Colonic mucosa (tissue), 4 donors: Measurements from ENCODE around the gene UPK3B. TPM values are rescaled to one million over a fixed set of nuclear protein-coding genes. Genes with fewer than 3 reads are reported as not detected.
"Not testable (repeated sequence)": the region's sequence is repeated elsewhere in the genome, so short reads cannot be mapped to it uniquely, and the experiment has no call there.

Experiments
- DNase-seq: peaks from one replicate; pipeline ENCODE4 v3.0.0-alpha.2; 2020
- H3K27ac ChIP-seq: fragments of 200-600 bp; one replicate; pipeline ENCODE4 v1.8.0; 2021
- H3K27me3 ChIP-seq: fragments of 200-600 bp; one replicate; pipeline ENCODE4 v1.8.0; 2021
- H3K36me3 ChIP-seq: fragments of 200-600 bp; one replicate; pipeline ENCODE4 v1.8.0; 2021
- H3K4me1 ChIP-seq: fragments of 200-600 bp; one replicate; pipeline ENCODE4 v1.8.0; 2021; ENCODE audit warnings: mild to moderate bottlenecking
- H3K4me3 ChIP-seq: fragments of 200-600 bp; one replicate; pipeline ENCODE4 v1.8.0; 2021
- H3K9ac ChIP-seq, 2 donors: one replicate each; pipeline ENCODE4 v1.7.0; 2013; ENCODE audit warnings: control low read depth in 2 of 2, low read depth in 2 of 2, low read length in 2 of 2
- H3K9me3 ChIP-seq: fragments of 200-600 bp; one replicate; pipeline ENCODE4 v1.8.0; 2021
- intact Hi-C: fragments of 100-400 bp; cut with DNase I; formaldehyde crosslinking; loops from one replicate; pipeline ENCODE4 v1.14.1; 2022
- total RNA-seq, 2 donors: library from RNA; stranded (reverse); fragmentation: NEBNext Ultra II Directional in 1 of 2; extraction: Animal tissue kit (Norgen Biotek cat#: 25700) in 1 of 2; gene quantifications; one replicate each; pipeline ENCODE4 v1.2.1, GENCODE V29; 2021
- donor health status: healthy.
- donor health status: DM: no; HTN: no; CAD: no.
- donor health status: DM: no; HTN: no; CAD: no.

UPK3B gene
- total RNA-seq, 2 donors from 2014 or later: 0.72 to 2.6 TPM

GRCh38 chr7:76479628-76480027 is 30.7 kb upstream of the UPK3B start:
- intact Hi-C loops, H3K27ac ChIP-seq, H3K27me3 ChIP-seq: not testable (repeated sequence)

GRCh38 chr7:76480403-76481253 is 29.7 kb upstream of the UPK3B start:
- H3K9me3 ChIP-seq, H3K27ac ChIP-seq, intact Hi-C loops, H3K4me1 ChIP-seq, DNase-seq, H3K36me3 ChIP-seq, H3K9ac ChIP-seq, H3K27me3 ChIP-seq, H3K4me3 ChIP-seq: not testable (repeated sequence)

More at GRCh38 chr7:76479628-76480027, 30.7 kb upstream of the UPK3B start:
- not testable (repeated sequence) for H3K4me1 ChIP-seq, H3K9me3 ChIP-seq, H3K9ac ChIP-seq, DNase-seq, H3K4me3 ChIP-seq, H3K36me3 ChIP-seq

- H3K27me3 ChIP-seq, H3K4me1 ChIP-seq, H3K4me3 ChIP-seq, DNase-seq, intact Hi-C loops, H3K9ac ChIP-seq, H3K27ac ChIP-seq, H3K36me3 ChIP-seq, H3K9me3 ChIP-seq: not testable (repeated sequence)
These were observed 27.7 kb upstream of the UPK3B start for GRCh38 chr7:76482660-76483059.

GRCh38 chr7:76483081-76483480 is 27.3 kb upstream of the UPK3B start:
- DNase-seq, H3K9ac ChIP-seq, H3K27ac ChIP-seq, H3K36me3 ChIP-seq, H3K4me3 ChIP-seq, H3K9me3 ChIP-seq, intact Hi-C loops, H3K4me1 ChIP-seq, H3K27me3 ChIP-seq: not testable (repeated sequence)

GRCh38 chr7:76484456-76484855 is 25.9 kb upstream of the UPK3B start:
- H3K9ac ChIP-seq, intact Hi-C loops, H3K4me3 ChIP-seq, H3K27me3 ChIP-seq, DNase-seq, H3K27ac ChIP-seq, H3K4me1 ChIP-seq, H3K36me3 ChIP-seq, H3K9me3 ChIP-seq: not testable (repeated sequence)

- H3K27me3 ChIP-seq, intact Hi-C loops, H3K9me3 ChIP-seq, H3K9ac ChIP-seq, DNase-seq, H3K27ac ChIP-seq, H3K36me3 ChIP-seq, H3K4me3 ChIP-seq, H3K4me1 ChIP-seq: not testable (repeated sequence)
These were observed 24.3 kb upstream of the UPK3B start for GRCh38 chr7:76485822-76486610.

- H3K27me3 ChIP-seq, H3K27ac ChIP-seq, H3K9ac ChIP-seq, H3K4me1 ChIP-seq, H3K4me3 ChIP-seq, H3K9me3 ChIP-seq, intact Hi-C loops, H3K36me3 ChIP-seq, DNase-seq: not testable (repeated sequence)
These were observed 23.7 kb upstream of the UPK3B start for GRCh38 chr7:76486618-76487017.

GRCh38 chr7:76487969-76488368 is 22.4 kb upstream of the UPK3B start:
- H3K9me3 ChIP-seq, H3K4me1 ChIP-seq, intact Hi-C loops, H3K27ac ChIP-seq, DNase-seq, H3K36me3 ChIP-seq, H3K9ac ChIP-seq, H3K27me3 ChIP-seq, H3K4me3 ChIP-seq: not testable (repeated sequence)

GRCh38 chr7:76492139-76492538 is 18.2 kb upstream of the UPK3B start:
- H3K27me3 ChIP-seq, intact Hi-C loops, H3K4me3 ChIP-seq, H3K9ac ChIP-seq, H3K9me3 ChIP-seq, H3K36me3 ChIP-seq, H3K4me1 ChIP-seq, DNase-seq, H3K27ac ChIP-seq: not testable (repeated sequence)

- H3K36me3 ChIP-seq, DNase-seq, H3K9ac ChIP-seq, intact Hi-C loops, H3K9me3 ChIP-seq, H3K4me3 ChIP-seq, H3K27me3 ChIP-seq, H3K4me1 ChIP-seq, H3K27ac ChIP-seq: not testable (repeated sequence)
These were observed 14.6 kb upstream of the UPK3B start for GRCh38 chr7:76495717-76496116.

- H3K27me3 ChIP-seq, H3K9ac ChIP-seq, H3K36me3 ChIP-seq, H3K27ac ChIP-seq, H3K9me3 ChIP-seq, intact Hi-C loops, H3K4me1 ChIP-seq, DNase-seq, H3K4me3 ChIP-seq: not testable (repeated sequence)
These were observed 12.3 kb upstream of the UPK3B start for GRCh38 chr7:76497918-76498582.

GRCh38 chr7:76498583-76499200 is 11.7 kb upstream of the UPK3B start:
- H3K27ac ChIP-seq, H3K36me3 ChIP-seq, H3K4me3 ChIP-seq, H3K9me3 ChIP-seq, H3K27me3 ChIP-seq, H3K4me1 ChIP-seq, intact Hi-C loops, DNase-seq, H3K9ac ChIP-seq: not testable (repeated sequence)
